Liver (tissue), 9 donors: ENCODE data around the gene AGBL4. TPM values are rescaled to one million over a fixed set of nuclear protein-coding genes. Genes with fewer than 3 reads are reported as not detected.

Experiments used
- DNase-seq: peaks from one replicate; pipeline ENCODE4 v3.0.0-alpha.2; 2017; ENCODE audit warnings: low spot score
- H3K27ac ChIP-seq, 2 donors: one replicate each; pipeline ENCODE4 v1.7.0; 2013; ENCODE audit warnings: inconsistent platforms in 2 of 2, low read length in 2 of 2, control low read depth in 1 of 2, low read depth in 1 of 2, mild to moderate bottlenecking in 1 of 2
- H3K27me3 ChIP-seq, 4 donors: one replicate each; pipeline versions ENCODE4 v1.6.1 to v1.7.0; 2013; ENCODE audit warnings: low read length in 3 of 4, inconsistent platforms in 1 of 4, mild to moderate bottlenecking in 1 of 4, moderate library complexity in 1 of 4; ENCODE audit not compliant: control insufficient read depth in 4 of 4, insufficient read depth in 4 of 4
- H3K36me3 ChIP-seq, 4 donors: one replicate each; pipeline versions ENCODE4 v1.6.1 to v1.7.0; 2013; ENCODE audit warnings: low read length in 3 of 4, mild to moderate bottlenecking in 3 of 4, low read depth in 1 of 4, moderate library complexity in 1 of 4; ENCODE audit not compliant: control insufficient read depth in 4 of 4, insufficient read depth in 3 of 4
- H3K4me1 ChIP-seq, 4 donors: one replicate each; pipeline versions ENCODE4 v1.6.1 to v1.7.0; 2013; ENCODE audit warnings: low read length in 3 of 4, mild to moderate bottlenecking in 3 of 4, moderate library complexity in 1 of 4; ENCODE audit not compliant: control insufficient read depth in 4 of 4, insufficient read depth in 4 of 4
- H3K4me3 ChIP-seq, 3 donors: one replicate each; pipeline versions ENCODE4 v1.6.1 to v1.7.0; 2013; ENCODE audit warnings: low read length in 3 of 3, control low read depth in 1 of 3, low read depth in 1 of 3, mild to moderate bottlenecking in 1 of 3
- H3K9ac ChIP-seq, 2 donors: one replicate each; pipeline ENCODE4 v1.7.0; 2013; ENCODE audit warnings: low read length in 2 of 2, mild to moderate bottlenecking in 2 of 2, moderate library complexity in 2 of 2, control low read depth in 1 of 2, low read depth in 1 of 2
- H3K9me3 ChIP-seq, 4 donors: one replicate each; pipeline versions ENCODE4 v1.6.1 to v1.7.0; 2013; ENCODE audit warnings: low read length in 3 of 4; ENCODE audit not compliant: control insufficient read depth in 4 of 4
- EGR1 ChIP-seq, 2 donors: IDR thresholded peaks; 2 replicates each; pipeline ENCODE4 v1.6.1; 2016 to 2018; ENCODE audit warnings: antibody characterized with exemption in 2 of 2, low read depth in 2 of 2
- FOXA1 ChIP-seq: IDR thresholded peaks from 2 replicates; pipeline ENCODE4 v1.6.1; 2016; ENCODE audit warnings: antibody characterized with exemption
- FOXA2 ChIP-seq: IDR thresholded peaks from 2 replicates; pipeline ENCODE4 v1.6.1; 2016; ENCODE audit warnings: antibody characterized with exemption
- GABPA ChIP-seq, 2 donors: IDR thresholded peaks in 1 of 2; conservative IDR thresholded peaks in 1 of 2; 2 replicates each; pipeline ENCODE4 v1.6.1; 2016; ENCODE audit warnings: antibody characterized with exemption in 2 of 2, mild to moderate bottlenecking in 1 of 2, moderate library complexity in 1 of 2
- HNF4A ChIP-seq, 2 donors: conservative IDR thresholded peaks; 2 replicates each; pipeline ENCODE4 v1.6.1; 2016; ENCODE audit warnings: antibody characterized with exemption in 2 of 2, mild to moderate bottlenecking in 2 of 2
- HNF4G ChIP-seq: IDR thresholded peaks from 2 replicates; pipeline ENCODE4 v1.6.1; 2016; ENCODE audit warnings: antibody characterized with exemption
- JUND ChIP-seq, 2 donors: IDR thresholded peaks; 2 replicates each; pipeline ENCODE4 v1.6.1; 2016; ENCODE audit warnings: antibody characterized with exemption in 2 of 2
- MAX ChIP-seq: IDR thresholded peaks from 2 replicates; pipeline ENCODE4 v1.6.1; 2016; ENCODE audit warnings: antibody characterized with exemption
- NR2F2 ChIP-seq: IDR thresholded peaks from 2 replicates; pipeline ENCODE4 v1.6.1; 2016; ENCODE audit warnings: antibody characterized with exemption
- RAD21 ChIP-seq, 2 donors: IDR thresholded peaks; 2 replicates each; pipeline ENCODE4 v1.6.1; 2016; ENCODE audit warnings: antibody characterized with exemption in 2 of 2, mild to moderate bottlenecking in 2 of 2
- RXRA ChIP-seq, 2 donors: IDR thresholded peaks; 2 replicates each; pipeline ENCODE4 v1.6.1; 2017 to 2018; ENCODE audit warnings: antibody characterized with exemption in 2 of 2, mild to moderate bottlenecking in 1 of 2
- SP1 ChIP-seq: IDR thresholded peaks from 2 replicates; pipeline ENCODE4 v1.6.1; 2018; ENCODE audit warnings: antibody characterized with exemption, mild to moderate bottlenecking
- TAF1 ChIP-seq: conservative IDR thresholded peaks from 2 replicates; pipeline ENCODE4 v1.6.1; 2016; ENCODE audit warnings: antibody characterized with exemption, mild to moderate bottlenecking
- YY1 ChIP-seq: IDR thresholded peaks from 2 replicates; pipeline ENCODE4 v1.6.1; 2016; ENCODE audit warnings: antibody characterized with exemption, mild to moderate bottlenecking
- WGBS: extraction: QIAGEN DNeasy Blood & Tissue Kit; methylation state at CpG from one replicate; pipeline ENCODE4 v1.1.7; 2013; 5-methylcytosine and 5-hydroxymethylcytosine counted together
- polyA plus RNA-seq, 2 donors: library from polyadenylated mRNA; stranded (reverse) in 1 of 2; unstranded in 1 of 2; fragments of 200-250 nt in 1 of 2; fragments of >200 nt in 1 of 2; fragmentation: Nextera tagmentation in 1 of 2; extraction: Ambion mirVana in 1 of 2; gene quantifications; one replicate each; pipeline versions ENCODE4 v1.2.1 to v1.2.3, GENCODE V29; 2013 to 2015
- total RNA-seq, 2 donors: library from RNA; depleted of rRNA; stranded (reverse); fragments of >200 nt; gene quantifications; one replicate each; pipeline ENCODE4 v1.2.3, GENCODE V29; 2014
- TF ChIP-seq, protein P1 (sequence below): IDR thresholded peaks from 2 replicates; pipeline ENCODE4 v1.6.1; 2016; ENCODE audit warnings: antibody characterized with exemption
- TF ChIP-seq, protein P2 (sequence below): fragments of 150-350 bp; IDR thresholded peaks from 2 replicates; pipeline ENCODE4 v1.5.1; 2017; ENCODE audit warnings: improper control_type of control experiment, low read depth, low read length; ENCODE audit not compliant: missing input control
- TF ChIP-seq, protein P3 (sequence below): IDR thresholded peaks from 2 replicates; pipeline ENCODE4 v1.6.1; 2016; ENCODE audit warnings: antibody characterized with exemption, mild to moderate bottlenecking
- TF ChIP-seq, protein P4 (sequence below): IDR thresholded peaks from 2 replicates; pipeline ENCODE4 v1.6.1; 2016; ENCODE audit warnings: antibody characterized with exemption
- donor health status: healthy.
- donor health status: healthy.
- donor health status: healthy.
- donor health status: healthy.
- donor health status: healthy.

AGBL4 gene
- total and polyA plus RNA-seq, 4 donors, result 0.75 to 0.76 TPM; not detected in 2

GRCh38 chr1:48676822-48677221, 1346.9 kb downstream of the AGBL4 start:
- Histone ChIP-seq H3K9me3 (no peaks in the 10 kb centered on the region), H3K4me1 (peaks cover 29 to 55% (median 47%) of the 10 kb centered on the region in 4 donors), H3K4me3 (no peak overlapping the region), H3K36me3 (no peaks in the 10 kb centered on the region), H3K9ac (no peak overlapping the region), H3K27ac (no peak overlapping the region), H3K27me3 (no peaks in the 10 kb centered on the region)
- 68% methylated on average over 2 of the region's 2 CpGs for WGBS
- TF ChIP-seq MAX (no peak), RXRA (IDR thresholded peaks at IDR 0.05) (no peak), RAD21 (IDR thresholded peaks at IDR 0.05) (no peak), HNF4G (no peak), TAF1 (no peak)
- TF ChIP-seq, protein P1, sequence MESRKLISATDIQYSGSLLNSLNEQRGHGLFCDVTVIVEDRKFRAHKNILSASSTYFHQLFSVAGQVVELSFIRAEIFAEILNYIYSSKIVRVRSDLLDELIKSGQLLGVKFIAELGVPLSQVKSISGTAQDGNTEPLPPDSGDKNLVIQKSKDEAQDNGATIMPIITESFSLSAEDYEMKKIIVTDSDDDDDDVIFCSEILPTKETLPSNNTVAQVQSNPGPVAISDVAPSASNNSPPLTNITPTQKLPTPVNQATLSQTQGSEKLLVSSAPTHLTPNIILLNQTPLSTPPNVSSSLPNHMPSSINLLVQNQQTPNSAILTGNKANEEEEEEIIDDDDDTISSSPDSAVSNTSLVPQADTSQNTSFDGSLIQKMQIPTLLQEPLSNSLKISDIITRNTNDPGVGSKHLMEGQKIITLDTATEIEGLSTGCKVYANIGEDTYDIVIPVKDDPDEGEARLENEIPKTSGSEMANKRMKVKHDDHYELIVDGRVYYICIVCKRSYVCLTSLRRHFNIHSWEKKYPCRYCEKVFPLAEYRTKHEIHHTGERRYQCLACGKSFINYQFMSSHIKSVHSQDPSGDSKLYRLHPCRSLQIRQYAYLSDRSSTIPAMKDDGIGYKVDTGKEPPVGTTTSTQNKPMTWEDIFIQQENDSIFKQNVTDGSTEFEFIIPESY, result no peak
- DNase-seq, result no peak

GRCh38 chr1:48676376-48676775, 1347.4 kb downstream of the AGBL4 start:
- Histone ChIP-seq H3K4me3 (no peak overlapping the region), H3K9me3 (no peaks in the 10 kb centered on the region), H3K27ac (no peak overlapping the region), H3K36me3 (no peaks in the 10 kb centered on the region), H3K4me1 (peaks cover 27 to 56% (median 49%) of the 10 kb centered on the region in 4 donors), H3K9ac (no peak overlapping the region), H3K27me3 (no peaks in the 10 kb centered on the region)
- no peak for DNase-seq
- no peak for TF ChIP-seq RAD21 (IDR thresholded peaks at IDR 0.05)
- TF ChIP-seq, protein P2, sequence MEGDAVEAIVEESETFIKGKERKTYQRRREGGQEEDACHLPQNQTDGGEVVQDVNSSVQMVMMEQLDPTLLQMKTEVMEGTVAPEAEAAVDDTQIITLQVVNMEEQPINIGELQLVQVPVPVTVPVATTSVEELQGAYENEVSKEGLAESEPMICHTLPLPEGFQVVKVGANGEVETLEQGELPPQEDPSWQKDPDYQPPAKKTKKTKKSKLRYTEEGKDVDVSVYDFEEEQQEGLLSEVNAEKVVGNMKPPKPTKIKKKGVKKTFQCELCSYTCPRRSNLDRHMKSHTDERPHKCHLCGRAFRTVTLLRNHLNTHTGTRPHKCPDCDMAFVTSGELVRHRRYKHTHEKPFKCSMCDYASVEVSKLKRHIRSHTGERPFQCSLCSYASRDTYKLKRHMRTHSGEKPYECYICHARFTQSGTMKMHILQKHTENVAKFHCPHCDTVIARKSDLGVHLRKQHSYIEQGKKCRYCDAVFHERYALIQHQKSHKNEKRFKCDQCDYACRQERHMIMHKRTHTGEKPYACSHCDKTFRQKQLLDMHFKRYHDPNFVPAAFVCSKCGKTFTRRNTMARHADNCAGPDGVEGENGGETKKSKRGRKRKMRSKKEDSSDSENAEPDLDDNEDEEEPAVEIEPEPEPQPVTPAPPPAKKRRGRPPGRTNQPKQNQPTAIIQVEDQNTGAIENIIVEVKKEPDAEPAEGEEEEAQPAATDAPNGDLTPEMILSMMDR, result no peak
- TF ChIP-seq FOXA2, result no peak
- TF ChIP-seq FOXA1, result no peak
- TF ChIP-seq NR2F2, result no peak
- TF ChIP-seq HNF4G, result no peak
- TF ChIP-seq, protein P3, sequence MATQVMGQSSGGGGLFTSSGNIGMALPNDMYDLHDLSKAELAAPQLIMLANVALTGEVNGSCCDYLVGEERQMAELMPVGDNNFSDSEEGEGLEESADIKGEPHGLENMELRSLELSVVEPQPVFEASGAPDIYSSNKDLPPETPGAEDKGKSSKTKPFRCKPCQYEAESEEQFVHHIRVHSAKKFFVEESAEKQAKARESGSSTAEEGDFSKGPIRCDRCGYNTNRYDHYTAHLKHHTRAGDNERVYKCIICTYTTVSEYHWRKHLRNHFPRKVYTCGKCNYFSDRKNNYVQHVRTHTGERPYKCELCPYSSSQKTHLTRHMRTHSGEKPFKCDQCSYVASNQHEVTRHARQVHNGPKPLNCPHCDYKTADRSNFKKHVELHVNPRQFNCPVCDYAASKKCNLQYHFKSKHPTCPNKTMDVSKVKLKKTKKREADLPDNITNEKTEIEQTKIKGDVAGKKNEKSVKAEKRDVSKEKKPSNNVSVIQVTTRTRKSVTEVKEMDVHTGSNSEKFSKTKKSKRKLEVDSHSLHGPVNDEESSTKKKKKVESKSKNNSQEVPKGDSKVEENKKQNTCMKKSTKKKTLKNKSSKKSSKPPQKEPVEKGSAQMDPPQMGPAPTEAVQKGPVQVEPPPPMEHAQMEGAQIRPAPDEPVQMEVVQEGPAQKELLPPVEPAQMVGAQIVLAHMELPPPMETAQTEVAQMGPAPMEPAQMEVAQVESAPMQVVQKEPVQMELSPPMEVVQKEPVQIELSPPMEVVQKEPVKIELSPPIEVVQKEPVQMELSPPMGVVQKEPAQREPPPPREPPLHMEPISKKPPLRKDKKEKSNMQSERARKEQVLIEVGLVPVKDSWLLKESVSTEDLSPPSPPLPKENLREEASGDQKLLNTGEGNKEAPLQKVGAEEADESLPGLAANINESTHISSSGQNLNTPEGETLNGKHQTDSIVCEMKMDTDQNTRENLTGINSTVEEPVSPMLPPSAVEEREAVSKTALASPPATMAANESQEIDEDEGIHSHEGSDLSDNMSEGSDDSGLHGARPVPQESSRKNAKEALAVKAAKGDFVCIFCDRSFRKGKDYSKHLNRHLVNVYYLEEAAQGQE, result no peak
- TF ChIP-seq, protein P1, result no peak
- TF ChIP-seq GABPA (IDR thresholded peaks at IDR 0.05 in 1 of 2, conservative IDR thresholded peaks at IDR 0.05 in 1 of 2), result no peak
- TF ChIP-seq HNF4A (conservative IDR thresholded peaks at IDR 0.05), result no peak
- no peak for TF ChIP-seq MAX
- TF ChIP-seq JUND (IDR thresholded peaks at IDR 0.05), result no peak
- TF ChIP-seq, protein P4, sequence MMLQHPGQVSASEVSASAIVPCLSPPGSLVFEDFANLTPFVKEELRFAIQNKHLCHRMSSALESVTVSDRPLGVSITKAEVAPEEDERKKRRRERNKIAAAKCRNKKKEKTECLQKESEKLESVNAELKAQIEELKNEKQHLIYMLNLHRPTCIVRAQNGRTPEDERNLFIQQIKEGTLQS, result no peak
- no peak for TF ChIP-seq TAF1
- no peak for TF ChIP-seq YY1
- TF ChIP-seq RXRA (IDR thresholded peaks at IDR 0.05), result no peak
- no peak for TF ChIP-seq SP1
- TF ChIP-seq EGR1 (IDR thresholded peaks at IDR 0.05; ENCODE audit: low read depth in 2 of 2), result no peak
- WGBS, result 90% methylated on average over 7 of the region's 7 CpGs
